Loucy (cell line): ENCODE data around the gene NUMB.

Experiments used
- H2AFZ ChIP-seq: fragments of 200-600 bp; sonication (generic); 2 replicates; pipeline ENCODE4 v1.6.0; 2016; ENCODE audit warnings: antibody characterized with exemption, mild to moderate bottlenecking, low read length, moderate library complexity
- H3F3A ChIP-seq: fragments of 200-600 bp; 2 replicates; pipeline ENCODE4 v1.6.0; 2016; ENCODE audit warnings: antibody characterized with exemption, low read depth, mild to moderate bottlenecking
- H3K27me3 ChIP-seq: fragments of 200-600 bp; sonication (generic); 2 replicates; pipeline ENCODE4 v1.6.1; 2014; ENCODE audit warnings: low read length, mild to moderate bottlenecking; ENCODE audit not compliant: insufficient read depth, poor library complexity, severe bottlenecking
- H3K36me3 ChIP-seq: fragments of 200-600 bp; sonication (generic); 2 replicates; pipeline ENCODE4 v1.6.1; 2016; ENCODE audit warnings: low read length; ENCODE audit not compliant: insufficient read depth
- H3K4me1 ChIP-seq: fragments of 200-600 bp; sonication (generic); 2 replicates; pipeline ENCODE4 v1.5.1; 2014; ENCODE audit warnings: low read length, mild to moderate bottlenecking; ENCODE audit not compliant: insufficient read depth, poor library complexity, severe bottlenecking
- H3K4me2 ChIP-seq: fragments of 200-600 bp; sonication (generic); 2 replicates; pipeline ENCODE4 v1.6.0; 2014; ENCODE audit warnings: antibody characterized with exemption, low read length, low read depth, mild to moderate bottlenecking; ENCODE audit not compliant: poor library complexity, severe bottlenecking
- H3K4me3 ChIP-seq: fragments of 200-600 bp; sonication (generic); 2 replicates; pipeline ENCODE4 v1.5.1; 2014; ENCODE audit warnings: low read length, mild to moderate bottlenecking, mixed read lengths; ENCODE audit not compliant: poor library complexity, severe bottlenecking
- H3K79me2 ChIP-seq: fragments of 200-600 bp; sonication (generic); 2 replicates; pipeline ENCODE4 v1.6.1; 2014; ENCODE audit warnings: low read length; ENCODE audit not compliant: insufficient read depth
- H3K9ac ChIP-seq: fragments of 200-600 bp; sonication (generic); 2 replicates; pipeline ENCODE4 v1.6.0; 2014; ENCODE audit warnings: mild to moderate bottlenecking, low read depth, low read length, moderate library complexity; ENCODE audit not compliant: poor library complexity, severe bottlenecking
- H3K9me2 ChIP-seq: fragments of 200-600 bp; sonication (generic); replicated peaks from 2 replicates; pipeline ENCODE4 v1.6.1; 2016; ENCODE audit warnings: low read depth, low read length, mixed read lengths
- H3K9me3 ChIP-seq: fragments of 200-600 bp; sonication (generic); 2 replicates; pipeline ENCODE4 v1.6.1; 2014; ENCODE audit warnings: mild to moderate bottlenecking, antibody characterized with exemption, low read length, low read depth; ENCODE audit not compliant: insufficient read depth
- H4K20me1 ChIP-seq: fragments of 200-600 bp; sonication (generic); 2 replicates; pipeline ENCODE4 v1.6.0; 2014; ENCODE audit warnings: antibody characterized with exemption, low read length, mild to moderate bottlenecking; ENCODE audit not compliant: insufficient read depth, poor library complexity, severe bottlenecking
- EZH2phosphoT487 ChIP-seq: fragments of 200-600 bp; IDR thresholded peaks from 2 replicates; pipeline ENCODE4 v1.6.1; 2018; ENCODE audit warnings: antibody characterized with exemption, mild to moderate bottlenecking, moderate library complexity, borderline replicate concordance
- TF ChIP-seq, protein P1 (sequence below): fragments of 200-600 bp; sonication (generic); conservative IDR thresholded peaks from 2 replicates; pipeline ENCODE4 v1.5.1; 2014; ENCODE audit warnings: mild to moderate bottlenecking, antibody characterized with exemption, low read length

NUMB gene

DNA sequence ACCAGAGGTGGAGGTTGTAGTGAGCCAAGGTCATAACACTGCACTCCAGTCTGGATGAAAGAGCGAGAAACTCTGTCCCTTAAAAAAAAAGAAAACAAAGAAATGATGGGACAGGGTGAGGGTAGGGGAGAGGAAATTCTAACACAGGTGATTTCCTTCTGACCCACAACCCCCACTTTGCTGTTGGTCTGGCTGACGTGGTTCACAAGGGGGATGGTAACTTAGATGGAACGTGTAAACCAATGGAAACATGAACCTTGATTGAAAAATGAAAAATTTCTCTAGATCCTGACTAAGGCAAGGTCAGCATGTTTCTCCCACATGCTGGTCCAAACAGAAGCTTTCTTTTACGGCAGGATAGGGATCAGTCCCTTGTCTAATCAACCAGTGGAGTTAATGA is 16.6 kb upstream of the NUMB start:
- no peaks in the 10 kb centered on the region for H3K9me2 ChIP-seq
- H3K9me3 ChIP-seq: no peaks in the 10 kb centered on the region
- H2AFZ ChIP-seq: 0 out of 2 replicates have a peak overlapping the region, but pooled peaks have one; percentile 45
- no peaks in the 10 kb centered on the region for H4K20me1 ChIP-seq
- H3K4me2 ChIP-seq: no peak overlapping the region
- no peaks in the 10 kb centered on the region for H3K4me1 ChIP-seq
- H3K9ac ChIP-seq: no peak overlapping the region
- no peaks in the 10 kb centered on the region for H3F3A ChIP-seq
- H3K79me2 ChIP-seq: no peaks in the 10 kb centered on the region
- H3K4me3 ChIP-seq: no peak overlapping the region
- TF ChIP-seq, protein P1, sequence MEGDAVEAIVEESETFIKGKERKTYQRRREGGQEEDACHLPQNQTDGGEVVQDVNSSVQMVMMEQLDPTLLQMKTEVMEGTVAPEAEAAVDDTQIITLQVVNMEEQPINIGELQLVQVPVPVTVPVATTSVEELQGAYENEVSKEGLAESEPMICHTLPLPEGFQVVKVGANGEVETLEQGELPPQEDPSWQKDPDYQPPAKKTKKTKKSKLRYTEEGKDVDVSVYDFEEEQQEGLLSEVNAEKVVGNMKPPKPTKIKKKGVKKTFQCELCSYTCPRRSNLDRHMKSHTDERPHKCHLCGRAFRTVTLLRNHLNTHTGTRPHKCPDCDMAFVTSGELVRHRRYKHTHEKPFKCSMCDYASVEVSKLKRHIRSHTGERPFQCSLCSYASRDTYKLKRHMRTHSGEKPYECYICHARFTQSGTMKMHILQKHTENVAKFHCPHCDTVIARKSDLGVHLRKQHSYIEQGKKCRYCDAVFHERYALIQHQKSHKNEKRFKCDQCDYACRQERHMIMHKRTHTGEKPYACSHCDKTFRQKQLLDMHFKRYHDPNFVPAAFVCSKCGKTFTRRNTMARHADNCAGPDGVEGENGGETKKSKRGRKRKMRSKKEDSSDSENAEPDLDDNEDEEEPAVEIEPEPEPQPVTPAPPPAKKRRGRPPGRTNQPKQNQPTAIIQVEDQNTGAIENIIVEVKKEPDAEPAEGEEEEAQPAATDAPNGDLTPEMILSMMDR: no peak
- no peak for TF ChIP-seq EZH2phosphoT487
- no peaks in the 10 kb centered on the region for H3K27me3 ChIP-seq
- H3K36me3 ChIP-seq: no peaks in the 10 kb centered on the region

DNA sequence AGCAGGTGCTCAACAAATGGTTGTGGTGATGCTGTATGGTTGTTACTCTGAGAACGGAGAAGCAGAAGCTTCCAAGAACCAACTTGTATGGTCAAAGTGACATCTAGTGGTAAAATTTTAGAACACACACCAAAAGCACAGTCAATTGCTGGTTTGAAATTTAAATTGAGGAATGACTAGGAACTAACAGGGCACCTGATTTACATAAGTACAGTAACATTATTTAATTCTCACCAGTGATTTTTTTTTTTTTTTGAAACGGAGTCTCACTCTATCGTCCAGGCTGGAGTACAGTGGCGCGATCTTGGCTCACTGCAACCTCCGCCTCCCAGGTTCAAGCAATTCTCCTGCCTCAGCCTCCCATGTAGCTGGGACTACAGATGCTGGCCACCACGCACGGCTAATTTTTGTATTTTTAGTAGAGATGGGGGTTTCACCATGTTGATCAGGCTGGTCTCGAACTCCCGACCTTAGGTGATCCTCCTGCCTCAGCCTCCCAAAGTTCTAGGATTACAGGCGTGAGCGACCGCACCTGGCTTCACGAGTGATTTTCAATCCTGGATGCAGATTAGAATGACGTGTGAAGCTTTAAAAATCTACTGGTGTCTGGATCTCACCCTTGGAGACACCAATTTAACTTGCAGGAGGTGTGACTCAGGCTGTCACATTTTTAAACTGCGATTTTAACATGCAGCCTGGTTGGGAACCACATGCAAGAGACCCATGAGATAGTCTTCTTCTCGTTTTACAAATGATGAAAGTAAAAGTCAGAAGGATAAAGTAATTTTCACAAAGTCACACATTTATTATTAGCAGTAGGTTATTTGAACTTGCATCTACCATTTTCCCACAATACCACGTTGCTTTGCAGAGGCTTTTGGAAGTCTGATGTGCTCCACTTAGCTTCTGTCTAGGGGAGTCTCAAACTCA is 14.1 kb upstream of the NUMB start:
- no peaks in the 10 kb centered on the region for H3K36me3 ChIP-seq
- no peaks in the 10 kb centered on the region for H3K4me1 ChIP-seq
- H3K9ac ChIP-seq: no peak overlapping the region
- H2AFZ ChIP-seq: no peak overlapping the region
- H3K4me3 ChIP-seq: no peak overlapping the region
- no peaks in the 10 kb centered on the region for H3K9me3 ChIP-seq
- H3K27me3 ChIP-seq: no peaks in the 10 kb centered on the region
- H3F3A ChIP-seq: 0 out of 2 replicates have a peak, but pooled peaks cover 3% of the 10 kb centered on the region
- TF ChIP-seq, protein P1: peak; percentile 80
- TF ChIP-seq EZH2phosphoT487: no peak
- no peaks in the 10 kb centered on the region for H3K9me2 ChIP-seq
- no peak overlapping the region for H3K4me2 ChIP-seq
- H4K20me1 ChIP-seq: no peaks in the 10 kb centered on the region
- H3K79me2 ChIP-seq: no peaks in the 10 kb centered on the region

DNA sequence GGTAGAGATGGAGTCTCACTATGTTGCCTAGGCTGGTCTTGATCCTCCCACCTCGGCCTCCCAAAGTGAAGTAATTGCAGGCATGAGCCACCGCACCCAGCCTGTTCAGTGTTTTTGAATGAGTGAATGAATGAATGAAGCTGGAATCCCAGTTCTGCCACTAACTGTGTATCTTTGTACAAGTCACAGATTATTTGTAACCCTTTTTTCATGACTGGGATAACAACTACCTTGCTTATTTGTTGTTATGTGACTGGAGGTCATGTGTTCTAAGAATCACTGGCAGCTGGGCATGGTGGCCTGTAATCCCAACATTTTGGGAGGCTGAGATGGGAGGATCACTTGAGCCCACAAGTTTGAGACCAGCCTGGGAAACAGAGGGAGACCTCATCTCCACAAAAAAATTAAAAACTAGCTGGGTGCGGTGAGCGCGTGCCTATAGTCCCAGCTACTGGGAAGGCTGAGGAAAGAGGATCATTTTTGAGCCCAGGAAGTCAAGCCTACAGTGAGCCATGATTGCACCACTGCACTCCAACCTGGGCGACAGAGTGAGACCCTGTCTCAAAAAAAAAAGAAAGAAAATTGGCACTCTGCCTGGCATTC is 13.3 kb upstream of the NUMB start:
- H3K9me2 ChIP-seq: no peaks in the 10 kb centered on the region
- TF ChIP-seq, protein P1: no peak
- H3K27me3 ChIP-seq: no peaks in the 10 kb centered on the region

More for the DNA sequence above, 13.3 kb upstream of the NUMB start:
- Histone ChIP-seq H3K4me3 (no peak overlapping the region), H2AFZ (no peak overlapping the region), H3K9me3 (no peaks in the 10 kb centered on the region), H3F3A (0 out of 2 replicates have a peak, but pooled peaks cover 3% of the 10 kb centered on the region), H3K9ac (no peak overlapping the region), H3K36me3 (no peaks in the 10 kb centered on the region), H3K79me2 (no peaks in the 10 kb centered on the region), H4K20me1 (no peaks in the 10 kb centered on the region), H3K4me1 (no peaks in the 10 kb centered on the region), H3K4me2 (no peak overlapping the region)
